Measurements from ENCODE around the gene COLEC12. TPM values are rescaled to one million over a fixed set of nuclear protein-coding genes. Genes with fewer than 3 reads are reported as not detected.

Gene COLEC12
- total and polyA plus RNA-seq, 2 donors (not counting 3 experiments of a cell fraction or from before 2014, with no cell fraction given), result 8.0 to 17.1 TPM

GRCh38 chr18:335733-336132 lies 164.8 kb downstream of the COLEC12 start:
- no peaks in the 10 kb centered on the region for H3K79me2 ChIP-seq (ENCODE audit: control insufficient read depth, insufficient read depth, low read length)
- no peaks in the 10 kb centered on the region for H3K9me1 ChIP-seq (replicated peaks; ENCODE audit: control insufficient read depth, extremely low read depth, insufficient read depth, low read length)
- no peak overlapping the region for H3K9ac ChIP-seq (replicated peaks; ENCODE audit: extremely low read depth, insufficient read depth, low read length)
- FAIRE-seq (peak; percentile 77), DNase-seq (ENCODE audit: low read depth, low spot score) (peak; percentile 57)
- H4K20me1 ChIP-seq (replicated peaks; ENCODE audit: control insufficient read depth, extremely low read depth, insufficient read depth, low read length), result no peaks in the 10 kb centered on the region
- H3K4me2 ChIP-seq (ENCODE audit: insufficient read depth, low read length), result no peak overlapping the region
- dilution Hi-C loops (cut with MboI; ENCODE audit: extremely low pct_ligation_motif_present, low sequenced_read_pairs), result no loop called here
- no peaks in the 10 kb centered on the region for H3K36me3 ChIP-seq (ENCODE audit: control insufficient read depth in 2 of 2, extremely low read depth in 1 of 2, insufficient read depth in 2 of 2, low read length in 2 of 2)
- intact Hi-C loops (cut with micrococcal nuclease), result no loop called here
- no peak overlapping the region for H2AFZ ChIP-seq (ENCODE audit: low read depth, low read length)
- POLR2A ChIA-PET, result no interaction called here
- H3K4me3 ChIP-seq (replicated peaks in 1 of 3; ENCODE audit: insufficient read depth in 1 of 3, low read depth in 1 of 3, low read length in 3 of 3), result no peak overlapping the region
- TF ChIP-seq GATA2 (IDR thresholded peaks at IDR 0.05; ENCODE audit: insufficient read depth, insufficient read length, low read depth, low read length), result no peak
- no peak for TF ChIP-seq POLR2AphosphoS5 (IDR thresholded peaks at IDR 0.05; ENCODE audit: insufficient read depth, low read depth, low read length)
- no peak for TF ChIP-seq CTCF (IDR thresholded peaks at IDR 0.05; ENCODE audit: extremely low read depth in 1 of 2, insufficient read depth in 1 of 2, low read depth in 1 of 2, low read length in 2 of 2)
- no peak for TF ChIP-seq POLR2A (IDR thresholded peaks at IDR 0.05; ENCODE audit: low read depth, low read length)
- no peak for TF ChIP-seq MYC (IDR thresholded peaks at IDR 0.05; ENCODE audit: low read depth, low read length)
- no peak for TF ChIP-seq EZH2 (IDR thresholded peaks at IDR 0.05; ENCODE audit: borderline replicate concordance, low read depth, low read length, severe bottlenecking)
- peak; percentile 82 for TF ChIP-seq FOS (IDR thresholded peaks at IDR 0.05; ENCODE audit: borderline replicate concordance, insufficient read depth, low read length)
- no peak for TF ChIP-seq MAX (IDR thresholded peaks at IDR 0.05; ENCODE audit: insufficient read depth, insufficient read length)
- peak; percentile 15 for TF ChIP-seq JUN (IDR thresholded peaks at IDR 0.05; ENCODE audit: borderline replicate concordance, insufficient read depth, insufficient read length, low read depth)
- CTCF ChIA-PET, result interaction anchor here (1.0 to 1.3 kb wide), 2 partner anchors 13 to 280 kb away, joined by 4 to 5 read pairs; no protein-coding TSS in a partner anchor
- H3K9me3 ChIP-seq (replicated peaks; ENCODE audit: control insufficient read depth, insufficient read depth, low read length), result no peaks in the 10 kb centered on the region
- peaks cover 16% of the 10 kb centered on the region for H3K4me1 ChIP-seq (ENCODE audit: control insufficient read depth, extremely low read depth, insufficient read depth, low read length)
- no peaks in the 10 kb centered on the region for H3K27me3 ChIP-seq (ENCODE audit: control insufficient read depth in 2 of 2, insufficient read depth in 2 of 2, low read length in 2 of 2)
- H3K27ac ChIP-seq (ENCODE audit: insufficient read depth, low read depth, low read length), result peak overlapping the region; percentile 36
- no TSS peak for BruUV-seq (replicated peaks)
